HG03520 (cell line): ENCODE results near the gene SUMO3.

ENCODE experiments used
- ATAC-seq: cut with Tn5 transposase; IDR thresholded peaks from one replicate; pipeline ENCODE4 v1.9.1; 2021; ENCODE audit warnings: mild to moderate bottlenecking, moderate library complexity; ENCODE audit not compliant: unreplicated experiment

SUMO3 gene

GRCh38 chr21:44762221-44763049 lies 55.4 kb downstream of the SUMO3 start:
- ATAC-seq = no peak

- no peak for ATAC-seq
Observed at GRCh38 chr21:44761747-44762208, 56.1 kb downstream of the SUMO3 start.

GRCh38 chr21:44761011-44761729 lies 56.7 kb downstream of the SUMO3 start:
- ATAC-seq = no peak

GRCh38 chr21:44760376-44760775 lies 57.5 kb downstream of the SUMO3 start:
- ATAC-seq = no peak

GRCh38 chr21:44759628-44760285 lies 58.1 kb downstream of the SUMO3 start:
- no peak for ATAC-seq

- ATAC-seq = no peak
Observed at GRCh38 chr21:44758781-44759627, 58.9 kb downstream of the SUMO3 start.

- ATAC-seq = no peak
Observed at GRCh38 chr21:44758141-44758561, 59.7 kb downstream of the SUMO3 start.

- ATAC-seq = no peak
Observed at GRCh38 chr21:44757731-44758130, 60.1 kb downstream of the SUMO3 start.

- ATAC-seq = no peak
Observed at GRCh38 chr21:44756423-44757185, 61.3 kb downstream of the SUMO3 start.
